ENCODE measurements around the gene RTN4.

DNA sequence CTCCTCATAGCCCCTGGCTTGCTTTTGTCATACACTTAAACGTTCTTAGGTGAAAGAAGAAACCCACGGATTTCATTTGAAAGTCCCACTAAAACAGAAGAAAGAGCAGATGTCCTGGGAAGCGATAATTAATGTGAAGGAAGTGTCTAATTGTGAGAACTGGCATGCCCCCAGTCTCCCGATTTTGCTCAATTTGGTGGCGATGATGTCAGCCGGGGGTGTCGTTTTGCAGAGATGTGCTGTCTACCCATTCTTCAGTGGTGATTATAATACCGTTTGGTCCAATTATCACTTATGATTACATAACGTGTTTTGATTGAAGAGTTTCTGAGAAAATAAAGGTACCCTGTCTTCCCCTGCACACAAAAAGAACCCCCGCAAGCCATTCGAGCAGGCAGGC, 103.1 kb downstream of the RTN4 start:
- TF ChIP-seq PAX5 (IDR thresholded peaks at IDR 0.05; ENCODE audit: insufficient read depth, low read length, severe bottlenecking): no peak
- TF ChIP-seq TAF1 (IDR thresholded peaks at IDR 0.05; ENCODE audit: low read depth, low read length): no peak
- no peak for TF ChIP-seq POLR2A (IDR thresholded peaks at IDR 0.05; ENCODE audit: low read depth, low read length)
- no peak for TF ChIP-seq POLR2AphosphoS5 (IDR thresholded peaks at IDR 0.05; ENCODE audit: low read depth, low read length)

Data from GM12891 (cell line).